RWPE1 (cell line): ENCODE measurements around the gene ADCY7.

Source experiments
- CTCF ChIA-PET: fragments of 350-600 bp; sonication (Branson Sonifier 250); formaldehyde crosslinking; extraction: SDS; loops from one replicate; lab custom pipeline; 2021; lab: Yijun Ruan, JAX
- POLR2A ChIA-PET: fragments of 400-600 bp; formaldehyde crosslinking; extraction: SDS; loops from one replicate; lab custom pipeline; 2020; ENCODE audit warnings: antibody characterized with exemption; ENCODE audit not compliant: low non-redundant PET; lab: Yijun Ruan, JAX
- DNase-seq: peaks from one replicate; pipeline ENCODE4 v3.0.0; 2012; ENCODE audit warnings: low spot score
- H3K27ac ChIP-seq: fragments of 450-650 bp; 2 replicates; pipeline ENCODE4 v1.5.1; 2017
- TF ChIP-seq, protein P1 (sequence below): fragments of 450-650 bp; conservative IDR thresholded peaks from 2 replicates; pipeline ENCODE4 v1.5.1; 2017; ENCODE audit warnings: low read depth, mild to moderate bottlenecking

Gene ADCY7

DNA sequence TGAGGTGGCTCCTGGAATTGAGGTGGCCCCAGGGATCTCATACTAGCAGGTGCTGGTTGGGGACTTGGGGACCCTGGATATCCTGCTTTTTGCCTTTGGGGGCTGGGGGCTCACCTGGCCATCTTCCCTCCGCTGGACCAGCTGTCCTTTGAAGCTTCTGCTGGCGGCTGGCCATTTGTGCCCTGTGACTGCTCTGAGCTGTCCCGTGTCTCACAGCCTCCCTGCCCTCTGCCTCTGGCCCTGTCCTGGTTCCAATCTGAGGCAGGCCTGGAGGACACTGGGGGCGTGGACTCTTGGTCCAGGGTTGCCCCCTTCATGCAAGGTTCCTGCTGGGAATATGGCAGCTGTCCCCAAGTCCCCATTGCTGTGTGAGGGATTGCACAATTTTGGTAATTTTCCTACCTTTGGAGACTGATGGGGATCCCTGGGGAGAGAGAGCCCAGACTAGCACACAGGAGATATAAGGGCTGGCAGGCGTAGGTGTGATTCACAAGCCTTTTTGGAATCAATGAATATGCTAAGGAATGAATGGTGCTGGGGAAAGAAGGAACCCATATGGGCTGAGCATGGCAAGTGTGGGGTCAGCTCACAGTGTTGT is 19.2 kb downstream of the ADCY7 start:
- TF ChIP-seq, protein P1, sequence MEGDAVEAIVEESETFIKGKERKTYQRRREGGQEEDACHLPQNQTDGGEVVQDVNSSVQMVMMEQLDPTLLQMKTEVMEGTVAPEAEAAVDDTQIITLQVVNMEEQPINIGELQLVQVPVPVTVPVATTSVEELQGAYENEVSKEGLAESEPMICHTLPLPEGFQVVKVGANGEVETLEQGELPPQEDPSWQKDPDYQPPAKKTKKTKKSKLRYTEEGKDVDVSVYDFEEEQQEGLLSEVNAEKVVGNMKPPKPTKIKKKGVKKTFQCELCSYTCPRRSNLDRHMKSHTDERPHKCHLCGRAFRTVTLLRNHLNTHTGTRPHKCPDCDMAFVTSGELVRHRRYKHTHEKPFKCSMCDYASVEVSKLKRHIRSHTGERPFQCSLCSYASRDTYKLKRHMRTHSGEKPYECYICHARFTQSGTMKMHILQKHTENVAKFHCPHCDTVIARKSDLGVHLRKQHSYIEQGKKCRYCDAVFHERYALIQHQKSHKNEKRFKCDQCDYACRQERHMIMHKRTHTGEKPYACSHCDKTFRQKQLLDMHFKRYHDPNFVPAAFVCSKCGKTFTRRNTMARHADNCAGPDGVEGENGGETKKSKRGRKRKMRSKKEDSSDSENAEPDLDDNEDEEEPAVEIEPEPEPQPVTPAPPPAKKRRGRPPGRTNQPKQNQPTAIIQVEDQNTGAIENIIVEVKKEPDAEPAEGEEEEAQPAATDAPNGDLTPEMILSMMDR = no peak
- POLR2A ChIA-PET = no interaction called here
- H3K27ac ChIP-seq = no peak overlapping the region
- no peak for DNase-seq
- CTCF ChIA-PET = no interaction called here

DNA sequence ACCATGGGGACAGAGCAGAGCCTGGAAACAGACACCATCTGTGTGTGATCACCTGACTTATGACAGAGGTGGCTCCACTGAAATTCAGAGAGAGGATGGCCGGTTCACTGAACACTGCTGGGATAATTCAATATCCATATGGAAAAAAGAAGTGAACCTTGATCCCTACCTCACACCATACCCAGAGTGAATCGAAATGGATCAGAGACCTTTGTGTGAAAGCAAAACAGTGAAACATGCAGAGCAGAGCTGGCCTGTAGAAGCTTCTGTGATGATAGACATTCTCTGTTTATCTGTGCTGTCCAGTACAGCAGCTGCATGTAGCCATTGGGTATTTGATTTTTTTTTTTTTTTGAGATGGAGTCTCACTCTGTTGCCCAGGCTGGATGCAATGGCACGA is 20.3 kb downstream of the ADCY7 start:
- DNase-seq = no peak
- ChIA-PET CTCF (interaction anchor here (0.6 kb wide), 2 partner anchors 8 to 33 kb away, joined by 3 read pairs; no protein-coding TSS in a partner anchor), POLR2A (no interaction called here)
- TF ChIP-seq, protein P1 = no peak
- H3K27ac ChIP-seq = no peak overlapping the region

GRCh38 chr16:50288026-50288425 is 21.7 kb downstream of the ADCY7 start:
- ChIA-PET CTCF (no interaction called here), POLR2A (no interaction called here)
- TF ChIP-seq, protein P1 = no peak
- no peak overlapping the region for H3K27ac ChIP-seq
- DNase-seq = no peak

- TF ChIP-seq, protein P1 = no peak
- no peak for DNase-seq
- CTCF ChIA-PET = no interaction called here
- H3K27ac ChIP-seq = no peak overlapping the region
- POLR2A ChIA-PET = no interaction called here
Measured at GRCh38 chr16:50288920-50289319, 22.6 kb downstream of the ADCY7 start.

GRCh38 chr16:50289950-50290764 is 23.8 kb downstream of the ADCY7 start:
- ChIA-PET CTCF (interaction anchor here (0.8 kb wide), 1 partner anchor 375 kb away, joined by 4 read pairs; no protein-coding TSS in a partner anchor), POLR2A (interaction anchor here (0.6 kb wide), 1 partner anchor 245 kb away, joined by 3 read pairs; no protein-coding TSS in a partner anchor)
- no peak for DNase-seq
- TF ChIP-seq, protein P1 = no peak
- H3K27ac ChIP-seq = no peak overlapping the region

DNA sequence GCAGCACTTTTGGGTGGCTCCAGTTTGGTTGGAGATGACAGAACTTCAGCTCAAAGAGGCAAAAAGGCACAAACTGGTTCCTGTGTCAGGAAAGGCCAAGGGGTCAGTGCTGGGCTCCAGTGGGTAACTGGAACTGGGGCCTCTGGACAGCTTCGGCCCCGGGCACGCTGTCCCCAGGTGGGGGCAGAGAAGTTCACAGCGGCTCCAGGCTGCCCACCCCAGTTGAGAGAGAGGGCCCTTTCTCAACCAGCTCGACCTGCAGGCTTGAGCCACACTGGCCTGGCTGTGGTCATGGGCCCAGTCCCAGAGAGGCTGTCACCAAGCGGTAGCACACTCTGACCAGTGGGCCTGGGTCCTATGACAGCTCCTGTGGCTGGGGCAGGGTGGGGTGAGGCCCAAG is 24.5 kb downstream of the ADCY7 start:
- POLR2A ChIA-PET = no interaction called here
- CTCF ChIA-PET = no interaction called here
- no peak overlapping the region for H3K27ac ChIP-seq
- DNase-seq = no peak
- TF ChIP-seq, protein P1 = no peak
